Neutrophil (primary cell): ENCODE results near the gene CELA1.

Experiments used
- H3K27ac ChIP-seq: fragments of 200-600 bp; sonication (generic); 2 replicates; pipeline ENCODE4 v1.5.1; 2016; ENCODE audit warnings: mild to moderate bottlenecking, moderate library complexity
- H3K27me3 ChIP-seq: fragments of 200-600 bp; sonication (generic); 2 replicates; pipeline ENCODE4 v1.6.0; 2016; ENCODE audit warnings: mild to moderate bottlenecking
- H3K36me3 ChIP-seq: fragments of 200-600 bp; sonication (generic); 2 replicates; pipeline ENCODE4 v1.5.1; 2017
- H3K4me1 ChIP-seq, 2 experiments: fragments of 200-600 bp in 1 of 2; sonication (generic) in 1 of 2; 1 replicate in 1 of 2; 2 replicates in 1 of 2; pipeline versions ENCODE4 v1.5.1 to v1.6.1; 2013 to 2016; ENCODE audit warnings: low read depth in 1 of 2, low read length in 1 of 2, mild to moderate bottlenecking in 1 of 2, moderate library complexity in 1 of 2; ENCODE audit not compliant: control insufficient read depth in 1 of 2, insufficient read depth in 1 of 2
- H3K4me3 ChIP-seq, 2 experiments: fragments of 200-600 bp in 1 of 2; sonication (generic) in 1 of 2; 1 replicate in 1 of 2; 2 replicates in 1 of 2; pipeline ENCODE4 v1.5.1; 2013 to 2016; ENCODE audit warnings: low read depth in 1 of 2, low read length in 1 of 2, mild to moderate bottlenecking in 1 of 2, moderate library complexity in 1 of 2
- H3K9me3 ChIP-seq: fragments of 200-600 bp; sonication (generic); 2 replicates; pipeline ENCODE4 v1.5.1; 2016
- TF ChIP-seq, protein P1 (sequence below): fragments of 200-600 bp; sonication (generic); IDR thresholded peaks from 2 replicates; pipeline ENCODE4 v1.5.1; 2016; ENCODE audit warnings: antibody characterized with exemption

Gene CELA1

DNA sequence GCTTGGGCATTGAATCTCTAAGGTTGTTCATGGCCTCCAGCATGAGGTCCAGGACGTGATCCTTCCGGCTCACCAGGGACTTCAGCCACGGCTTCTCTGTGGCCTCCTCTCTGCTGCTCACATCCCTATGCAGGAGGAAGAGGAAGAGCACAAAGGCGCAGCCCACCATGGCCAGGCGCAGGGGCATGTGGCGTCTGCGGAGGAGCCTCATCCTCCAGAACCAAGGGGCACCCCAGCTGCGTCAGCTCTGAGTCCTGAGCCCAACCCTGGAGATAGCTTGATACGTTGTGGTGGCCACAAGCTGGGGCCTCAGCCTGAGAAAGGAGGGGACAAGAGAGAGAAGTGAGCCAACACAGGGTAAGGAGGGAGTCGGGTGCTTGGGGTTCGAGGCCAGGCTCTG lies 33.1 kb upstream of the CELA1 start:
- H3K27ac ChIP-seq = no peak overlapping the region
- no peak overlapping the region for H3K4me3 ChIP-seq
- H3K9me3 ChIP-seq = no peaks in the 10 kb centered on the region
- H3K4me1 ChIP-seq = no peaks in the 10 kb centered on the region
- no peaks in the 10 kb centered on the region for H3K36me3 ChIP-seq
- H3K27me3 ChIP-seq = no peaks in the 10 kb centered on the region
- TF ChIP-seq, protein P1, sequence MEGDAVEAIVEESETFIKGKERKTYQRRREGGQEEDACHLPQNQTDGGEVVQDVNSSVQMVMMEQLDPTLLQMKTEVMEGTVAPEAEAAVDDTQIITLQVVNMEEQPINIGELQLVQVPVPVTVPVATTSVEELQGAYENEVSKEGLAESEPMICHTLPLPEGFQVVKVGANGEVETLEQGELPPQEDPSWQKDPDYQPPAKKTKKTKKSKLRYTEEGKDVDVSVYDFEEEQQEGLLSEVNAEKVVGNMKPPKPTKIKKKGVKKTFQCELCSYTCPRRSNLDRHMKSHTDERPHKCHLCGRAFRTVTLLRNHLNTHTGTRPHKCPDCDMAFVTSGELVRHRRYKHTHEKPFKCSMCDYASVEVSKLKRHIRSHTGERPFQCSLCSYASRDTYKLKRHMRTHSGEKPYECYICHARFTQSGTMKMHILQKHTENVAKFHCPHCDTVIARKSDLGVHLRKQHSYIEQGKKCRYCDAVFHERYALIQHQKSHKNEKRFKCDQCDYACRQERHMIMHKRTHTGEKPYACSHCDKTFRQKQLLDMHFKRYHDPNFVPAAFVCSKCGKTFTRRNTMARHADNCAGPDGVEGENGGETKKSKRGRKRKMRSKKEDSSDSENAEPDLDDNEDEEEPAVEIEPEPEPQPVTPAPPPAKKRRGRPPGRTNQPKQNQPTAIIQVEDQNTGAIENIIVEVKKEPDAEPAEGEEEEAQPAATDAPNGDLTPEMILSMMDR = no peak

GRCh38 chr12:51378749-51379148 lies 32.3 kb upstream of the CELA1 start:
- no peaks in the 10 kb centered on the region for H3K9me3 ChIP-seq
- H3K27ac ChIP-seq = no peak overlapping the region
- no peaks in the 10 kb centered on the region for H3K27me3 ChIP-seq
- H3K36me3 ChIP-seq = no peaks in the 10 kb centered on the region
- TF ChIP-seq, protein P1 = no peak
- no peaks in the 10 kb centered on the region for H3K4me1 ChIP-seq
- no peak overlapping the region for H3K4me3 ChIP-seq

- TF ChIP-seq, protein P1 = no peak
- Histone ChIP-seq H3K27ac (no peak overlapping the region), H3K9me3 (no peaks in the 10 kb centered on the region), H3K4me1 (peaks cover 0 to 7% of the 10 kb centered on the region in 2 experiments), H3K36me3 (no peaks in the 10 kb centered on the region), H3K4me3 (no peak overlapping the region), H3K27me3 (no peaks in the 10 kb centered on the region)
Measured at GRCh38 chr12:51377099-51377984, 30.9 kb upstream of the CELA1 start.

DNA sequence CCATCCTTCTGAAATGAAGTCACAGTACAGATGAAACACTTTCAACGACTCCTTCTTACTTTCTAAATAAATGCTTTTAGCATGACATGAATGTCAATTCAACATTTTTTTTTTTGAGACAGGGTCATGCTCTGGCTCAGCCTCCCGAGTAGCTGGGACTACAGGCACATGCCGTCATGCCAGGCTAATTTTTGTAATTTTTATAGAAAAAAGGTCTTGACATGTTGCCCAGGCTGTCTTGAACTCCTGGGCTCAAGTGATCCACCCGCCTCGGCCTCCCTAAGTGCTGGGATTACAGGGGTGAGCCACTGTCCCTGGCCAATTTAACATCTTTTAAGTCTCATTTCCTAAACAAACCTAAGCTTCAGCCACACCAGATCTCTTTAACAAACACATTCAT lies 28.4 kb upstream of the CELA1 start:
- no peaks in the 10 kb centered on the region for H3K27me3 ChIP-seq
- TF ChIP-seq, protein P1 = no peak
- no peak overlapping the region for H3K4me3 ChIP-seq
- H3K27ac ChIP-seq = no peak overlapping the region
- no peaks in the 10 kb centered on the region for H3K36me3 ChIP-seq
- H3K4me1 ChIP-seq = peaks cover 0 to 9% of the 10 kb centered on the region in 2 experiments
- no peaks in the 10 kb centered on the region for H3K9me3 ChIP-seq

GRCh38 chr12:51374361-51374760 lies 27.9 kb upstream of the CELA1 start:
- no peaks in the 10 kb centered on the region for H3K36me3 ChIP-seq
- H3K4me3 ChIP-seq = no peak overlapping the region
- TF ChIP-seq, protein P1 = no peak
- peaks cover 3 to 14% of the 10 kb centered on the region in 2 experiments for H3K4me1 ChIP-seq
- no peaks in the 10 kb centered on the region for H3K27me3 ChIP-seq
- H3K9me3 ChIP-seq = no peaks in the 10 kb centered on the region
- no peak overlapping the region for H3K27ac ChIP-seq
